Measurements from ENCODE around the gene IMPDH1. TPM values are rescaled to one million over a fixed set of nuclear protein-coding genes. Genes with fewer than 3 reads are reported as not detected.

The IMPDH1 gene
- total RNA-seq, 2 experiments from 2014 or later, result 64.7 to 67.4 TPM

DNA sequence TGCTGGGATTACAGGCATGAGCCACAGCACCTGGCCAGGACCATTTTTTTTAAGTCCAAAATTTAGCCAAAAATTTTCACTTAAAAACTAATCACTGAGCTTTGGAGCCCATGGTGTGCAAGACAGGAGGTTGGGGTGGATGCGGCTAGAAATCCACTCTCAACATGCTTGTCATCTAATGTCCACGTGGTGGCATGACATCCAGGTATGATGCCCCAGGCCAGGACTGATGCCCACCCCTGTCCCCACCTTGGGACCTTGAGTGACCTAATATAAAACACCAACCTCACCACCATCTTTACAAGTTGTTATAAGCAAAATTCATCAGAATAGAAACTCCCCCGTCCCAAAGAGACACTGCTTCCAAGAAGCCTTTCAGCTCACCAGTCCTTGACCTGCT is 20.4 kb upstream of the IMPDH1 start:
- ChIA-PET CTCF (interaction anchor here (1.2 to 9.7 kb wide), 3 partner anchors 11 to 83 kb away, joined by 3 to 285 read pairs (median 73); no protein-coding TSS in a partner anchor), POLR2A (no interaction called here)
- H3K27ac Mint-ChIP-seq, result no peak overlapping the region

DNA sequence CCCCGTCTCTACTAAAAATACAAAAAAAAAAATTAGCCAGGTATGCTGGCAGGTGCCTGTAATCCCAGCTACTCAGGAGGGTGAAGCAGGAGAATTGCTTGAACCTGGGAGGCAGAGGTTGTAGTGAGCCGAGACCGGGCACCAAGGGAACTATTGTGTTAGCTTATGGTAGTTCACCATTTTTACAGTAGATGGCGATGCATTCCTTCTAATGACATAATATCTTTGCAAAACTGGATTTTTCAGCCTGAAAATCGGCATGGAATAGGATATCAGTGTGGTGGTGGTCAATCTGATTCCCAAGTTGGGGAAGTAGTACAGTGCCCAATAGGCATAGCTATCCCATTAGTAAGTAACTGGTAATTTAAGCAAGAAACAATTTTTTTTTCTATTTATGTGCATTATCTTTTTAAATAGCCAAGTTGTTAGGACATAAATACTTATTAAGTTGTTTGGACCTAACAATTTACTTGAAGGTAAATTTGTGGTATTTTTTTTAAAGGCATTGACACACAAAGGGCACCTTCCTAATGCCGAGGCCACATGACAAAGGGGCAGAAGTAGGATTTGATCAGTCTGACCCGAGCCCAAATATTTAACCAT is 17.6 kb upstream of the IMPDH1 start:
- no peak overlapping the region for H3K27ac Mint-ChIP-seq
- no peaks in the 10 kb centered on the region for H3K9me3 Mint-ChIP-seq
- ChIA-PET CTCF (interaction anchor here (0.6 to 9.7 kb wide), 23 partner anchors 8 to 456 kb away, joined by 3 to 285 read pairs (median 11); partner anchors contain the start of genes HILPDA, IMPDH1 and RBM28), POLR2A (interaction anchor here (0.7 to 4.8 kb wide), 4 partner anchors 18 to 34 kb away, joined by 4 to 21 read pairs (median 6); partner anchors contain the start of genes HILPDA and IMPDH1)
- H3K4me1 Mint-ChIP-seq, result peaks cover 11% of the 10 kb centered on the region
- no peaks in the 10 kb centered on the region for H3K36me3 Mint-ChIP-seq (ENCODE audit: low read depth)
- DNase-seq, result no peak
- H3K27me3 Mint-ChIP-seq, result peaks cover 9% of the 10 kb centered on the region
- H3K4me3 Mint-ChIP-seq, result no peak overlapping the region

More for the DNA sequence above, 20.4 kb upstream of the IMPDH1 start:
- Mint-ChIP-seq H3K27me3 (peaks cover 18% of the 10 kb centered on the region), H3K9me3 (no peaks in the 10 kb centered on the region), H3K4me3 (no peak overlapping the region), H3K36me3 (ENCODE audit: low read depth) (no peaks in the 10 kb centered on the region), H3K4me1 (peaks cover 9% of the 10 kb centered on the region)
- no peak for DNase-seq

DNA sequence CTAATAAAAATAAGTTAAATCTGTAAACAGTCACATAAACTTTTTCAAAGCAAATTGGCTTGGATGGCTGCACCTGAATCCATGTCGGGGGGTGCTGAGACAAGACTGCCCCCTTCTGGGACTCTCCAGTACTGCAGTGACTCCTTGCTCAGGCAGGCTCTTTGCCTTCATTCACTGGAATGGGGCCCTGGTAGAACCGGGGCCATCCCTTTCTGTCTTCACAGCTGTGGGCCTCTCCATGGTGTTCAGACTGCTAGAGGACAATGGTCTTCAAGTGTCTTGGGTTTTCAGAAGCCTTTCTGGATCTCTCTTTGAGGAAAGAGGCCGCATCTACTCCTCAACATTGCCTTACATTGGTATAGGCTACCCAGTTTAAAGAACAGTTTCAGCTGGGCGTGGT is 16.1 kb upstream of the IMPDH1 start:
- CTCF ChIA-PET, result interaction anchor here (0.5 to 9.7 kb wide), 22 partner anchors 10 to 804 kb away, joined by 3 to 285 read pairs (median 8); partner anchors contain the start of genes ATP6V1F, HILPDA, IMPDH1 and METTL2B
- Mint-ChIP-seq H3K27ac (no peak overlapping the region), H3K4me3 (no peak overlapping the region), H3K9me3 (no peaks in the 10 kb centered on the region), H3K27me3 (peaks cover 9% of the 10 kb centered on the region), H3K36me3 (ENCODE audit: low read depth) (no peaks in the 10 kb centered on the region), H3K4me1 (peaks cover 14% of the 10 kb centered on the region)
- DNase-seq, result peak; percentile 82
- POLR2A ChIA-PET, result interaction anchor here (1.4 to 4.8 kb wide), 3 partner anchors 10 to 34 kb away, joined by 5 to 21 read pairs (median 6); partner anchors contain the start of gene IMPDH1

DNA sequence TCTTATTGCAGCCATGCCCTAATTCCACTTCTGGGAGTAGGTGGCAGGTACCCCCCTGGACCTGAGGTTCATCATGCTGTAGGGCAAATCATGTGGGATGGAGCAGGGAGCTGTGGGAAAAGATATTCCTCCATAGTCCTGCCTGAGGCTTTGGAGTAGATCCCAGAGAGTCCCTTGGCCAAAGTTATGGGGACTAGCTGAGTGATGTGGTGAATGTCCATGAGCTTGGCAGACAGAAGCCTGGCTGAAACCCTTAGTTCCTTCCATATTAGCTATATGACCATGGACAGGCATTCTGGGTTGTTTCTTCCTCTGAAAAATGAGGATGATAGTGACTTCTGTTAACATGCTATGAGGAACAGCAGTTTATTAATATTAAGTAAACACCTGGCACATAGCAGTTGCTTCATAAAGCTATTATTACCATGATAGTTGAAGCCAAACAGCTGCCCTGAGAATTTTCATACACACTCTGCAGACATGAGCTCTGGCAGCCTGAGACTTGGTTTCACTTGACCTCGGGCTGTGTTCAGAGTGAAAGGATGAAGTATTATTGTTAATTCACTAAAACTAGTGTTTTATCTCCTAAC is 15.0 kb upstream of the IMPDH1 start:
- ChIA-PET CTCF (interaction anchor here (0.6 to 9.7 kb wide), 21 partner anchors 11 to 907 kb away, joined by 3 to 285 read pairs (median 7); partner anchors contain the start of genes ATP6V1F, HILPDA, IMPDH1 and METTL2B), POLR2A (interaction anchor here (1.4 to 4.8 kb wide), 4 partner anchors 9 to 35 kb away, joined by 5 to 21 read pairs (median 6); partner anchors contain the start of gene IMPDH1)
- peaks cover 18% of the 10 kb centered on the region for H3K4me1 Mint-ChIP-seq

DNA sequence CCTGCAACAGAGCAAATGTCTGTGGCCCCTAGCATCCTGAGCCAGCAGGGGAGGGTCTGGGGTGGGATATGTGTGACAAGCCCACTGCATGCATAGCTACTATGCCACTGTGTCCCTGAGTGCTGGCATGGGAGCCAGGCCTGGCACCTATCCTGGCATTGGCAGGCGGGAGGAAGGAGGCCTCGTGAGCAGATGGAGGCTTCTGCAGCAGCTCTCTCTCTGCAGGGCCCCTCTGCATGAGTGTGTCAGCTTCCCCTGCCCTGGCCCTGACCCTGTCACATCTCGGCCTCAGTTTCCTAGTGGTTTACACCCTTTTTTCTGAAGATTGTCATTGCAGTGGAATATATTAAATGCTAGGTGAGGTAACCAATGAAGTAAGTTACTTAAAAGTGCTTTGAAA is 13.1 kb upstream of the IMPDH1 start:
- no peaks in the 10 kb centered on the region for H3K9me3 Mint-ChIP-seq
- ChIA-PET CTCF (interaction anchor here (0.7 to 9.7 kb wide), 4 partner anchors 10 to 76 kb away, joined by 3 to 285 read pairs (median 120); partner anchors contain the start of gene IMPDH1), POLR2A (interaction anchor here (1.2 kb wide), 1 partner anchor 11 kb away, joined by 3 read pairs; no protein-coding TSS in a partner anchor)
- peaks cover 9% of the 10 kb centered on the region for H3K4me1 Mint-ChIP-seq
- no peaks in the 10 kb centered on the region for H3K36me3 Mint-ChIP-seq (ENCODE audit: low read depth)
- peaks cover 5% of the 10 kb centered on the region for H3K27me3 Mint-ChIP-seq
- H3K27ac Mint-ChIP-seq, result no peak overlapping the region
- H3K4me3 Mint-ChIP-seq, result no peak overlapping the region
- no peak for DNase-seq

More for the DNA sequence above, 15.0 kb upstream of the IMPDH1 start:
- DNase-seq, result no peak
- Mint-ChIP-seq H3K9me3 (no peaks in the 10 kb centered on the region), H3K27me3 (peaks cover 9% of the 10 kb centered on the region), H3K27ac (no peak overlapping the region), H3K4me3 (no peak overlapping the region), H3K36me3 (ENCODE audit: low read depth) (no peaks in the 10 kb centered on the region)

DNA sequence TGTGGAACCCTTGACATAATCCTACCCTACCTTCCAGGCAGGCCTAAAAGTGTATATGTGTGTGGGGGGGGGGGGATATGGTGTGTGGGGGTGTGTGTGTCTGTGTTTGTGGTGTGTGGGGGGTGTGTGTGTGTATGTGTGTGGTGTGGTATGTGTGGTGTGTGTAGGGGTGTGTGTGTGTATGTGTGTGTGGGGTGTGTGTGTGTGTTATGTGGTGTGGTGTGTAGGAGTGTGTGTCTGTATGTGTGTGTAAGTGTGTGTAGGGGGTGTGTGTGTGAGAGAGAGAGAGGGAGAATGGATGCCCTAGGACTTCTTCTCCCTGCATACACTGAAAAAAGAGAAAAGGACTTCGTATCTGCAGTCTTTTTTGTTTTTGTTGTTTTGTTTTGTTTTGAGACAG is 12.3 kb upstream of the IMPDH1 start:
- H3K4me3 Mint-ChIP-seq, result no peak overlapping the region
- H3K4me1 Mint-ChIP-seq, result peaks cover 9% of the 10 kb centered on the region
- no peaks in the 10 kb centered on the region for H3K9me3 Mint-ChIP-seq
- ChIA-PET POLR2A (interaction anchor here (1.2 kb wide), 1 partner anchor 10 kb away, joined by 3 read pairs; no protein-coding TSS in a partner anchor), CTCF (interaction anchor here (0.7 to 9.7 kb wide), 3 partner anchors 9 to 1012 kb away, joined by 3 to 285 read pairs (median 167); partner anchors contain the start of genes IMPDH1 and STRIP2)
- DNase-seq, result no peak
- no peak overlapping the region for H3K27ac Mint-ChIP-seq
- H3K27me3 Mint-ChIP-seq, result peaks cover 5% of the 10 kb centered on the region
- no peaks in the 10 kb centered on the region for H3K36me3 Mint-ChIP-seq (ENCODE audit: low read depth)

DNA sequence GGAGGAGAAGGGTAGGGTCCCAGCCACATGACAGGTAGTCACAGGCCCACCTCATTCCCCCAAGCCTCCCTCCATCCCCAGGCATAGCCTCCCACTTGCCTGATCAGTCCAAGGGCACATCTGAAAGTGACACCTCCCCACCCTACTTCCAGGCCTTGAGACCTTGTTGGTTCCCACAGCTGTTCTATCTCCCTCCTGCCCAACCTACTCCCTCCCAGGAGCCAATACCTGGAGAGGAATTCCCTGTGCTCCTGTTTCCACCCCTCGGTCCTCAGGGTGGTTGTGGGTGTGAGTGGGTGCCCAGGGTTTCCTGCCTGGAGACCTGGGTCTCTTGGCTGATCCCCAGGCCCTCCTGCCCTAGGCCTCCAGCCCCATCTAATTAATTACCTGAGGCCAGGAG is 11.6 kb upstream of the IMPDH1 start:
- no peak for DNase-seq
- ChIA-PET CTCF (interaction anchor here (9.7 kb wide), 1 partner anchor 40 kb away, joined by 285 read pairs; no protein-coding TSS in a partner anchor), POLR2A (no interaction called here)
- Mint-ChIP-seq H3K4me1 (peaks cover 9% of the 10 kb centered on the region), H3K27me3 (peaks cover 5% of the 10 kb centered on the region), H3K4me3 (no peak overlapping the region), H3K9me3 (no peaks in the 10 kb centered on the region), H3K27ac (no peak overlapping the region), H3K36me3 (ENCODE audit: low read depth) (no peaks in the 10 kb centered on the region)

DNA sequence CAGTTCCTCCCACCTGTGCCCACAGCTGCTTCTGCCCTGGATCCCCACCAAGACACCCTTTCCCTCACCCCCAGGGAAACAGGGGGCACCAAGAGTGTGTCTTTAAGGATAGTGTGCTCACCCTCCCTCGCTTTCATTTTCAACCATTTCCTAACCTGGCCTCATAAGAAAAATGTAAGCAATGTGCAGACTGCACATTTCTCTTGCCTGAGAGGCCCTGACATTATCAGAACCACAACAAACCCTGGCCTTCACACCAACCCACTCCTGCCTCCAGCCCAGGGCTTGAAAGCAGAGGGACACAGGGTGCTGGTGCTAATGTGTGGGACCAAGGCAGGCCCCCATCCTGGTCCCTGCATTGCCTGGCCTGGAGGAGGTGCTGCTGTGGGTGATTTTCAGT is 11.0 kb upstream of the IMPDH1 start:
- no peaks in the 10 kb centered on the region for H3K9me3 Mint-ChIP-seq
- H3K4me3 Mint-ChIP-seq, result no peak overlapping the region
- H3K4me1 Mint-ChIP-seq, result peaks cover 9% of the 10 kb centered on the region
- ChIA-PET POLR2A (no interaction called here), CTCF (no interaction called here)
- peaks cover 5% of the 10 kb centered on the region for H3K27me3 Mint-ChIP-seq
- no peak for DNase-seq
- no peak overlapping the region for H3K27ac Mint-ChIP-seq
- H3K36me3 Mint-ChIP-seq (ENCODE audit: low read depth), result no peaks in the 10 kb centered on the region

DNA sequence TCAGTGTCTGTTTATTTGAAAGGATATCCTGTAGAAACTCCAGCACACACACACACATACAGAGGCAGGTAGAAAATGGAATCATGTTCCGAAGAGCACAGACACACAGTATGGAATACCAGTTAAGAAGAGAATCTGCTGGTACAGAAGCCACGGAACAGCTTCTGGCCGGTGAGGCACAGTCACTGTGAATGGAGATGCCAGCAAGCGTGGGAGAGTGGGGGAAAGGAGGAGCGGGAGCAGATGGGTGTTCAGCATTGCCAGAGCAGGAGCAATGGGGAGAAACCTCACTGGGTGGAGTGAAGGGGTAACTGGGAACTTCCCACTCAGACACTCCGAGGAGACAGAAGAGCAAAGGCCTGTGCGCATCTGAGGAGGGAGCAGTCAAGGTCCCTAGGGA is 9.5 kb upstream of the IMPDH1 start:
- Mint-ChIP-seq H3K9me3 (no peaks in the 10 kb centered on the region), H3K4me3 (no peak overlapping the region), H3K36me3 (ENCODE audit: low read depth) (no peaks in the 10 kb centered on the region), H3K27ac (no peak overlapping the region), H3K27me3 (peaks cover 7% of the 10 kb centered on the region), H3K4me1 (peaks cover 9% of the 10 kb centered on the region)
- ChIA-PET CTCF (interaction anchor here (1.1 to 13.0 kb wide), 6 partner anchors 6 to 41 kb away, joined by 3 to 167 read pairs (median 6); no protein-coding TSS in a partner anchor), POLR2A (interaction anchor here (2.2 kb wide), 1 partner anchor 10 kb away, joined by 16 read pairs; the partner anchor contains the start of gene IMPDH1)
- no peak for DNase-seq

DNA sequence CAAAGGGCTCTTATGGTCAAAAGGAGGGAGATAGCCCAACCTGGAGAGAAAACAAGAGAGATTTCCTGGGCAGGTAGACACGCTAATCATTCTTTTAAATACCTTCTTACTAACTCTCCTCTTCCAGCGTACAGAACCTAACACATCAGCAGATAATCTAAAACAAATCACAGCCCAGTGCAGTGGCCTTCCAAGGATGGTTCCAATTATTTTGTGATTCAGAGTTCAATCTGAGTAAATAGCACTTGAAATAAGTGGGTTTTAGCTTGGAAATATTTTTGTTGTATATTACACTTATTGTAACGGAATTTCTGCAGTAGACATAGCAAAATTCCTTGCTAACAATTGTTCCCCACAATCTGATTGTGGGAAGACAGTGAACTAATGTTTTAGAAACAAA is 7.3 kb upstream of the IMPDH1 start:
- no peak overlapping the region for H3K27ac Mint-ChIP-seq
- POLR2A ChIA-PET, result interaction anchor here (1.9 to 2.2 kb wide), 2 partner anchors 8 kb away, joined by 6 to 16 read pairs; partner anchors contain the start of gene IMPDH1
- no peaks in the 10 kb centered on the region for H3K36me3 Mint-ChIP-seq (ENCODE audit: low read depth)
- CTCF ChIA-PET, result interaction anchor here (0.8 to 13.0 kb wide), 6 partner anchors 8 to 44 kb away, joined by 3 to 167 read pairs (median 6); no protein-coding TSS in a partner anchor
- peaks cover 17% of the 10 kb centered on the region for H3K27me3 Mint-ChIP-seq
- peaks cover 6% of the 10 kb centered on the region for H3K4me1 Mint-ChIP-seq
- no peaks in the 10 kb centered on the region for H3K9me3 Mint-ChIP-seq
- DNase-seq, result no peak
- no peak overlapping the region for H3K4me3 Mint-ChIP-seq

DNA sequence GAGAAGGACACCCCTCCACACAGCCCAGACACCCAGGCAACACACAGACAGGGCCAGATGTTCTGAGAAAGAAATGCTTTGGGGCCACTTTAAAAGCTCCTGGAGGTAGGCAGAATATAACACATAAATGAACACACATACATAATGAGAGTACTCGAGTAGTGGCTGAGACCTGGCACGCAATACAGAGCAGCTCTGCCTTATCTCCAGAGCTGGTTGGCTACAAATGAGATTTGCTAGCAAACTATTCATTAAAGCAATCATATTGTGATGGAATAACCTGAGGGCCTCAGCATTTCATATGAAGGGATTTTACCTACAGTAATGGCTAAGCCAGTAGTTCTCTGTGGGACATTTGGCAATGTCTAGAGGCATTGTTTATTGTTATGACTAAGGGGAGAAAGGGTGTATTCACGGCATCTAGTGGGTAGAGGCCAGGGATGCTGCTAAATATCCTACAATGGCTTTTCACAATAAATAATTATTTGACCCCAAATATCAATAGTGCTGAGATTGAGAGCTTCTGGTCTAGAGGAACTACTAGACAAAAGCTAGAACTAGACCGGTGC is 5.5 kb upstream of the IMPDH1 start:
- H3K4me3 Mint-ChIP-seq, result no peak overlapping the region
- H3K9me3 Mint-ChIP-seq, result no peaks in the 10 kb centered on the region
- ChIA-PET CTCF (interaction anchor here (1.5 to 13.0 kb wide), 5 partner anchors 10 to 68 kb away, joined by 4 to 167 read pairs (median 10); no protein-coding TSS in a partner anchor), POLR2A (interaction anchor here (1.3 to 1.9 kb wide), 3 partner anchors 10 to 32 kb away, joined by 3 to 6 read pairs (median 5); no protein-coding TSS in a partner anchor)
- DNase-seq, result no peak
- peaks cover 4% of the 10 kb centered on the region for H3K4me1 Mint-ChIP-seq
- no peak overlapping the region for H3K27ac Mint-ChIP-seq
- no peaks in the 10 kb centered on the region for H3K36me3 Mint-ChIP-seq (ENCODE audit: low read depth)
- peaks cover 24% of the 10 kb centered on the region for H3K27me3 Mint-ChIP-seq

DNA sequence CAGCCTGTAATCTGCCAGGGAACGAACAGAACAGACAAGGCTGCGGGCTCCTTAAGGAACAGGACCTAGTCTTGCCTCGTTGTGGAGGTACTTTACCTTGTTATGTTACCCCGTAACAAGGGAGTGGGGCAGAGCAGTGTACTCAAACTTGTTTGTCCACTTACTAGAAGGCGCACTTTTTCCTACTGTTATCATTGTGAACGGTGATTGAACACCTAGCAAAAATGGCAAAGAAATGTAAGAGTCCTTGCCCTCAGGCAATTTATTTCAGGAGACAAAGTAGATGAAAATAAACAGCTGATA is 620 bp upstream of the IMPDH1 start:
- no peaks in the 10 kb centered on the region for H3K36me3 Mint-ChIP-seq (ENCODE audit: low read depth)
- H3K4me1 Mint-ChIP-seq, result peaks cover 31% of the 10 kb centered on the region
- DNase-seq, result no peak
- peak overlapping the region; percentile 87 for H3K4me3 Mint-ChIP-seq
- no peaks in the 10 kb centered on the region for H3K9me3 Mint-ChIP-seq
- peak overlapping the region; percentile 80 for H3K27ac Mint-ChIP-seq
- peaks cover 20% of the 10 kb centered on the region for H3K27me3 Mint-ChIP-seq
- ChIA-PET CTCF (interaction anchor here (1.1 to 13.0 kb wide), 5 partner anchors 12 to 51 kb away, joined by 3 to 167 read pairs (median 5); no protein-coding TSS in a partner anchor), POLR2A (interaction anchor here (1.0 to 4.5 kb wide), 3 partner anchors 8 to 15 kb away, joined by 3 to 21 read pairs (median 16); no protein-coding TSS in a partner anchor)
